OCI-LY7 (cell line): ENCODE results near the gene RNF144B. TPM values are rescaled to one million over a fixed set of nuclear protein-coding genes. Genes with fewer than 3 reads are reported as not detected.

Experiments used
- Bru-seq: library from RNA; stranded (reverse); fragments of 400-500 nt; gene quantifications from one replicate; lab custom pipeline; 2021; lab: Mats Ljungman, UMichigan
- BruChase-seq, 2 experiments: library from RNA; stranded (reverse); fragments of 400-500 nt; gene quantifications; one replicate each; lab custom pipeline; 2021; lab: Mats Ljungman, UMichigan
- BruUV-seq: library from RNA; stranded (reverse); fragments of 400-500 nt; replicated peaks from 2 replicates; lab custom pipeline; 2021; lab: Mats Ljungman, UMichigan
- CTCF ChIA-PET: fragments of 300-600 bp; sonication (Branson Sonifier 250); formaldehyde crosslinking; loops from one replicate; lab custom pipeline; 2022; ENCODE audit warnings: antibody characterized with exemption; ENCODE audit not compliant: unreplicated experiment; lab: Charles Lee
- POLR2A ChIA-PET: fragments of 300-600 bp; sonication (Branson Sonifier 250); formaldehyde crosslinking; loops from one replicate; lab custom pipeline; 2022; ENCODE audit warnings: antibody characterized with exemption; lab: Charles Lee
- DNase-seq: peaks from one replicate; pipeline ENCODE4 v3.0.0-alpha.2; 2015; ENCODE audit warnings: low spot score
- H2AFZ ChIP-seq: fragments of 200-600 bp; sonication (generic), shearing (Covaris generic); 2 replicates; pipeline ENCODE4 v1.6.1; 2014; ENCODE audit warnings: mild to moderate bottlenecking, antibody characterized with exemption, low read length, moderate library complexity
- H3K27ac ChIP-seq: fragments of 200-600 bp; sonication (generic); 2 replicates; pipeline ENCODE4 v1.5.1; 2014; ENCODE audit warnings: mixed run types, low read depth, mild to moderate bottlenecking, moderate library complexity, low read length, inconsistent platforms; ENCODE audit not compliant: poor library complexity, severe bottlenecking
- H3K36me3 ChIP-seq: fragments of 200-600 bp; sonication (generic); 2 replicates; pipeline ENCODE4 v1.6.1; 2014; ENCODE audit warnings: mild to moderate bottlenecking, antibody characterized with exemption, low read length, moderate library complexity, mixed read lengths; ENCODE audit not compliant: insufficient read depth
- H3K4me1 ChIP-seq: fragments of 200-600 bp; sonication (generic); 2 replicates; pipeline ENCODE4 v1.5.1; 2014; ENCODE audit warnings: mild to moderate bottlenecking, low read length; ENCODE audit not compliant: insufficient read depth, poor library complexity, severe bottlenecking
- H3K4me2 ChIP-seq: fragments of 200-600 bp; sonication (generic); 2 replicates; pipeline ENCODE4 v1.6.1; 2014; ENCODE audit warnings: mild to moderate bottlenecking, low read length
- H3K4me3 ChIP-seq: fragments of 200-600 bp; sonication (generic); 2 replicates; pipeline ENCODE4 v1.5.1; 2014; ENCODE audit warnings: mild to moderate bottlenecking, low read depth, low read length; ENCODE audit not compliant: poor library complexity, severe bottlenecking
- H3K79me2 ChIP-seq: fragments of 200-600 bp; sonication (generic); 2 replicates; pipeline ENCODE4 v1.6.1; 2016; ENCODE audit warnings: low read depth, mild to moderate bottlenecking, low read length, moderate library complexity, mixed read lengths; ENCODE audit not compliant: insufficient read depth
- H3K9me2 ChIP-seq: fragments of 200-600 bp; sonication (generic); 2 replicates; pipeline ENCODE4 v1.6.1; 2016; ENCODE audit warnings: mild to moderate bottlenecking, low read length, mixed read lengths; ENCODE audit not compliant: insufficient read depth
- H3K9me3 ChIP-seq: fragments of 200-600 bp; sonication (generic); 2 replicates; pipeline ENCODE4 v1.6.1; 2014; ENCODE audit warnings: mild to moderate bottlenecking, mixed run types, low read length, mixed read lengths
- H4K20me1 ChIP-seq: fragments of 200-600 bp; sonication (generic); 2 replicates; pipeline ENCODE4 v1.6.1; 2014; ENCODE audit warnings: mild to moderate bottlenecking, antibody characterized with exemption, low read length, moderate library complexity, mixed read lengths; ENCODE audit not compliant: insufficient read depth
- EZH2phosphoT487 ChIP-seq: fragments of 200-600 bp; sonication (generic); IDR thresholded peaks from 2 replicates; pipeline ENCODE4 v1.6.1; 2018; ENCODE audit warnings: low read depth, borderline replicate concordance, mild to moderate bottlenecking, mixed run types, antibody characterized with exemption, low read length, moderate library complexity, mixed read lengths
- intact Hi-C: fragments of 100-400 bp; cut with micrococcal nuclease; formaldehyde crosslinking; loops from one replicate; pipeline ENCODE4 v1.10.0; 2022; ENCODE audit not compliant: unreplicated experiment
- long read RNA-seq: library from polyadenylated mRNA; stranded (forward); transcript quantifications from one replicate; pipeline ENCODE4 v2.0.0, GENCODE V29; 2022
- total RNA-seq, 2 experiments: library from RNA; depleted of rRNA in 1 of 2; stranded (reverse); fragments of >200 nt in 1 of 2; shearing (Covaris generic) in 1 of 2; gene quantifications; 2 replicates each; pipeline ENCODE4 v1.2.3, GENCODE V29; 2014 to 2022
- TF ChIP-seq, protein P1 (sequence below): fragments of 200-600 bp; sonication (generic); conservative IDR thresholded peaks from 2 replicates; pipeline ENCODE4 v1.5.1; 2014; ENCODE audit warnings: mild to moderate bottlenecking, antibody characterized with exemption, low read length, moderate library complexity, mixed read lengths

The RNF144B gene
- total RNA-seq (2014; rRNA removed; shearing (Covaris generic)) (83.4 and 87.9 TPM in 2 replicates), total RNA-seq (2022) (151 and 154 TPM in 2 replicates), Bru-seq, nascent RNA (percentile 99 among the genes with signal in this experiment), BruChase-seq, experiment 1, labeled RNA remaining after a 6-hour chase (percentile 95 among the genes with signal in this experiment), BruChase-seq, experiment 2, labeled RNA remaining after a 2-hour chase (percentile 97 among the genes with signal in this experiment)
- long read RNA-seq, full-length matches to known transcripts = 64 of 155 reads
- long read RNA-seq, partial matches to known transcripts = 52 of 155 reads
- long read RNA-seq, other reads (novel, unspliced or antisense) = 39 of 155 reads

DNA sequence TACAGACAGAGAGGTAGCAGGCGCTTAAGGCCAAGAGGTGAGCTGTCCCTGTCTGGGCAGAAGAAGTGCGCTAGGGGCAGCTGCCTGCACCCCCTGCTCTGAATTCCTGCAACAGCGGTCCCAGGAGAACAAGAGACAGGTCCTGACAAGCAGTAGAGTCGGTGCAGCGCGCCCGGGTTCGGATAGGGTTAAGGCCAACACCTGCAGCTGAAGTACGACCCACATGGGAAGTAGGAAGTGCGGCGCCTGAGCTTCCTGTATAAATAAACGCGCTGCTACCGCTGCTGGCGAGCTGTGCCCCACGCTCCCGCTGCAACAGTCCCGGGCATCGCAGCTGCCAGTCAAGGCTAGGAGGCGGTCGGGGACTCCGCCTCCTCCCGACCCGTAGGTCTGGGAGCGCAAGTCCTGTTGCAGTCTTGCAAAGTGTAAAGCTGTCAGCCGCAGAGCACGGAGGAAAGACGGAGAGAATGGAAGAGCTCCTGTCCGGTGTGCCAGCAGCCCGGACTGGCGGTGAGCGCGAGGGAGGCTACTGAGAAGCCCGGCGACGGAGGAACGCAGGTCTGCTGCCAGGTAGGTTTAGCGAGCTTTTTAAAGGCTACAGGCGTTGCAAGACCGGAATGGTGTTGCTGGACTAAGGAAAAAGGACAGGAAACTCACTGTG lies at the start of gene RNF144B:
Gene RNF144B (plus strand): TSS at position 290 of the 661 bp plus-strand sequence. CDS start 12,185 bp downstream, outside the sequence.
- ChIA-PET POLR2A (interaction anchor here (0.6 to 7.3 kb wide), 24 partner anchors 8 to 1445 kb away, joined by 3 to 160 read pairs (median 8); no protein-coding TSS in a partner anchor), CTCF (interaction anchor here (0.9 to 2.0 kb wide), 4 partner anchors 14 to 115 kb away, joined by 3 to 12 read pairs (median 5); no protein-coding TSS in a partner anchor)
- no TSS peak for BruUV-seq
- Histone ChIP-seq H3K4me3 (peak within 1 kb of the TSS; percentile 98), H3K36me3 (peaks cover 51% of the 10 kb centered on the region), H3K4me2 (peak within 1 kb of the TSS; percentile 94), H3K4me1 (peaks cover 59% of the 10 kb centered on the region), H3K9me2 (no peaks in the 10 kb centered on the region), H3K9me3 (peaks cover 13% of the 10 kb centered on the region; the same call in 1 of the 2 replicates), H3K27ac (peak within 1 kb of the TSS; percentile 75), H4K20me1 (peaks cover 12% of the 10 kb centered on the region; the same call in 1 of the 2 replicates), H2AFZ (peak within 1 kb of the TSS; percentile 68; the same call in 1 of the 2 replicates), H3K79me2 (peaks cover 65% of the 10 kb centered on the region)
- intact Hi-C loops = loop anchor here (1.0 to 2.0 kb wide), 5 partner anchors 28 to 122 kb away; partner anchors contain the start of gene DEK
- DNase-seq = peak; percentile 97
- TF ChIP-seq, protein P1, sequence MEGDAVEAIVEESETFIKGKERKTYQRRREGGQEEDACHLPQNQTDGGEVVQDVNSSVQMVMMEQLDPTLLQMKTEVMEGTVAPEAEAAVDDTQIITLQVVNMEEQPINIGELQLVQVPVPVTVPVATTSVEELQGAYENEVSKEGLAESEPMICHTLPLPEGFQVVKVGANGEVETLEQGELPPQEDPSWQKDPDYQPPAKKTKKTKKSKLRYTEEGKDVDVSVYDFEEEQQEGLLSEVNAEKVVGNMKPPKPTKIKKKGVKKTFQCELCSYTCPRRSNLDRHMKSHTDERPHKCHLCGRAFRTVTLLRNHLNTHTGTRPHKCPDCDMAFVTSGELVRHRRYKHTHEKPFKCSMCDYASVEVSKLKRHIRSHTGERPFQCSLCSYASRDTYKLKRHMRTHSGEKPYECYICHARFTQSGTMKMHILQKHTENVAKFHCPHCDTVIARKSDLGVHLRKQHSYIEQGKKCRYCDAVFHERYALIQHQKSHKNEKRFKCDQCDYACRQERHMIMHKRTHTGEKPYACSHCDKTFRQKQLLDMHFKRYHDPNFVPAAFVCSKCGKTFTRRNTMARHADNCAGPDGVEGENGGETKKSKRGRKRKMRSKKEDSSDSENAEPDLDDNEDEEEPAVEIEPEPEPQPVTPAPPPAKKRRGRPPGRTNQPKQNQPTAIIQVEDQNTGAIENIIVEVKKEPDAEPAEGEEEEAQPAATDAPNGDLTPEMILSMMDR = no peak
- no peak for TF ChIP-seq EZH2phosphoT487

DNA sequence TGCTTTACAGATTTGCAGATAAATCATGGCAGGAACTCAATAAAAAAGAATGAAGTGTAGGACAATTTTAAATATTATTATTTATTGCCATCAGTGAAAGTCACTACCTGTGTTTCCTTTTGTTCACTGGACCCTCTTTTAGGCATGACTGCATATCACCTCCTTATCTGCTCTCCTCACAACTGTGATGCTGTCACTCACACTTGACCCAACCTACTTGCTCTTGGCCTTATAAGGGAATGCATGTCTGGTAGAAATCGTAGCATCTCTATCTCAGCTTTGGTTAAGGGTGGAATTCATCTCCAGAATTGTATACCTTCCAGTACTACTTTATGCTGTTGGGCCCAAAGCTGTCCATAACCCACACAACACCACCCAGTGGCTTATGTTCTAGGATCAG lies 47.6 kb upstream of the RNF144B start:
- no peak overlapping the region for H2AFZ ChIP-seq
- POLR2A ChIA-PET = interaction anchor here (1.1 to 2.3 kb wide), 5 partner anchors 9 to 48 kb away, joined by 3 to 16 read pairs (median 7); partner anchors contain the start of gene RNF144B

More for the DNA sequence above, 47.6 kb upstream of the RNF144B start:
- peaks cover 3% of the 10 kb centered on the region; the same call in 1 of the 2 replicates for H3K36me3 ChIP-seq
- intact Hi-C loops = no loop called here
- H4K20me1 ChIP-seq = no peaks in the 10 kb centered on the region
- BruUV-seq = no TSS peak
- no peaks in the 10 kb centered on the region for H3K79me2 ChIP-seq
- TF ChIP-seq, protein P1 = no peak
- no peak for TF ChIP-seq EZH2phosphoT487
- H3K9me2 ChIP-seq = no peaks in the 10 kb centered on the region
- no peak for DNase-seq
- H3K4me1 ChIP-seq = peaks cover 86% of the 10 kb centered on the region
- CTCF ChIA-PET = no interaction called here
- no peaks in the 10 kb centered on the region; the same call in 1 of the 2 replicates for H3K9me3 ChIP-seq
- H3K4me2 ChIP-seq = no peak overlapping the region
- no peak overlapping the region for H3K27ac ChIP-seq
- no peak overlapping the region for H3K4me3 ChIP-seq
